H9 (cell line): Measurements from ENCODE around the gene CNTD1. TPM values are rescaled to one million over a fixed set of nuclear protein-coding genes. Genes with fewer than 3 reads are reported as not detected.

Experiments used
- DNase-seq: peaks from one replicate; pipeline ENCODE4 v3.0.0-alpha.2; 2017
- H2AFZ ChIP-seq: one replicate; pipeline ENCODE4 v1.6.1; 2013; ENCODE audit warnings: mild to moderate bottlenecking, low read length, control low read depth, moderate library complexity
- H2AK5ac ChIP-seq: 2 replicates; pipeline ENCODE4 v1.6.1; 2013; ENCODE audit warnings: low read length, control low read depth, mixed read lengths; ENCODE audit not compliant: insufficient read length
- H2BK120ac ChIP-seq: one replicate; pipeline ENCODE4 v1.6.1; 2013; ENCODE audit warnings: low read depth, mild to moderate bottlenecking, low read length, control low read depth, inconsistent platforms; ENCODE audit not compliant: poor library complexity, severe bottlenecking
- H2BK12ac ChIP-seq: 2 replicates; pipeline ENCODE4 v1.6.1; 2013; ENCODE audit warnings: low read length, control low read depth, mixed read lengths, low read depth; ENCODE audit not compliant: insufficient read length
- H2BK15ac ChIP-seq: 2 replicates; pipeline ENCODE4 v1.6.1; 2013; ENCODE audit warnings: low read depth, low read length, control low read depth
- H2BK20ac ChIP-seq: one replicate; pipeline ENCODE4 v1.6.1; 2013; ENCODE audit warnings: low read depth, mild to moderate bottlenecking, low read length, control low read depth, inconsistent platforms; ENCODE audit not compliant: poor library complexity, severe bottlenecking
- H2BK5ac ChIP-seq: 2 replicates; pipeline ENCODE4 v1.6.1; 2013; ENCODE audit warnings: low read length, control low read depth, mixed read lengths; ENCODE audit not compliant: insufficient read length
- H3K14ac ChIP-seq: 2 replicates; pipeline ENCODE4 v1.6.1; 2013; ENCODE audit warnings: low read length, control low read depth; ENCODE audit not compliant: insufficient read depth
- H3K18ac ChIP-seq: 2 replicates; pipeline ENCODE4 v1.6.1; 2013; ENCODE audit warnings: low read depth, mild to moderate bottlenecking, mixed read lengths, low read length, control low read depth; ENCODE audit not compliant: insufficient read length
- H3K23ac ChIP-seq: 2 replicates; pipeline ENCODE4 v1.6.1; 2013; ENCODE audit warnings: low read length, control low read depth, mixed read lengths, low read depth; ENCODE audit not compliant: insufficient read length
- H3K23me2 ChIP-seq: 2 replicates; pipeline ENCODE4 v1.6.1; 2013; ENCODE audit warnings: low read depth, mild to moderate bottlenecking, mixed read lengths, low read length, control low read depth; ENCODE audit not compliant: insufficient read length, poor library complexity, severe bottlenecking
- H3K27ac ChIP-seq: 2 replicates; pipeline ENCODE4 v1.5.1; 2013; ENCODE audit warnings: low read length, control low read depth, mixed read lengths, low read depth; ENCODE audit not compliant: insufficient read length
- H3K27me3 ChIP-seq: 2 replicates; pipeline ENCODE4 v1.6.1; 2013; ENCODE audit warnings: low read length, control low read depth, inconsistent platforms; ENCODE audit not compliant: insufficient read depth
- H3K4ac ChIP-seq: 2 replicates; pipeline ENCODE4 v1.6.1; 2013; ENCODE audit warnings: low read depth, mild to moderate bottlenecking, control low read depth, inconsistent platforms, low read length, moderate library complexity
- H3K4me1 ChIP-seq: 2 replicates; pipeline ENCODE4 v1.6.1; 2013; ENCODE audit warnings: low read length, control low read depth, inconsistent platforms; ENCODE audit not compliant: insufficient read depth
- H3K4me2 ChIP-seq: 2 replicates; pipeline ENCODE4 v1.6.1; 2013; ENCODE audit warnings: low read length, control low read depth, mixed read lengths; ENCODE audit not compliant: insufficient read length, insufficient read depth
- H3K56ac ChIP-seq: 2 replicates; pipeline ENCODE4 v1.6.1; 2013; ENCODE audit warnings: low read depth, mild to moderate bottlenecking, mixed read lengths, low read length, control low read depth; ENCODE audit not compliant: insufficient read length
- H3K79me1 ChIP-seq: 2 replicates; pipeline ENCODE4 v1.6.1; 2013; ENCODE audit warnings: low read depth, mild to moderate bottlenecking, moderate library complexity, low read length, control low read depth, inconsistent platforms; ENCODE audit not compliant: insufficient read depth, poor library complexity, severe bottlenecking
- H3K79me2 ChIP-seq: 2 replicates; pipeline ENCODE4 v1.6.1; 2013; ENCODE audit warnings: low read length, control low read depth, inconsistent platforms; ENCODE audit not compliant: insufficient read depth
- H3K9ac ChIP-seq: 2 replicates; pipeline ENCODE4 v1.6.1; 2013; ENCODE audit warnings: low read length, control low read depth, mixed read lengths; ENCODE audit not compliant: insufficient read length; ENCODE audit errors: extremely low read depth
- H3K9me3 ChIP-seq: one replicate; pipeline ENCODE4 v1.6.1; 2013; ENCODE audit warnings: low read depth, low read length, inconsistent platforms; ENCODE audit not compliant: control insufficient read depth
- H3T11ph ChIP-seq: one replicate; pipeline ENCODE4 v1.6.1; 2013; ENCODE audit warnings: mild to moderate bottlenecking, low read length, control low read depth, inconsistent platforms
- H4K20me1 ChIP-seq: one replicate; pipeline ENCODE4 v1.6.1; 2013; ENCODE audit not compliant: control insufficient read depth, insufficient read length, insufficient read depth
- H4K5ac ChIP-seq: 2 replicates; pipeline ENCODE4 v1.6.1; 2013; ENCODE audit warnings: low read depth, mild to moderate bottlenecking, mixed read lengths, low read length, control low read depth; ENCODE audit not compliant: insufficient read length
- H4K8ac ChIP-seq: replicated peaks from 2 replicates; pipeline ENCODE4 v1.6.1; 2013; ENCODE audit warnings: low read length, control low read depth, mixed read lengths, low read depth; ENCODE audit not compliant: insufficient read length
- H4K91ac ChIP-seq: 2 replicates; pipeline ENCODE4 v1.6.1; 2013; ENCODE audit warnings: low read depth, mild to moderate bottlenecking, moderate library complexity, mixed read lengths, low read length, control low read depth; ENCODE audit not compliant: insufficient read length
- H3K27ac Mint-ChIP-seq, 3 experiments: 2 replicates in 2 of 3; 3 replicates in 1 of 3; pipeline ENCODE4 v1.8.0; 2020 to 2021; ENCODE audit warnings: mixed read lengths in 3 of 3, mild to moderate bottlenecking in 1 of 3, moderate library complexity in 1 of 3
- H3K27me3 Mint-ChIP-seq: 2 replicates; pipeline ENCODE4 v1.8.0; 2021; ENCODE audit warnings: low read depth, mild to moderate bottlenecking, moderate library complexity, mixed read lengths
- H3K36me3 Mint-ChIP-seq, 3 experiments: 2 replicates in 2 of 3; 3 replicates in 1 of 3; pipeline ENCODE4 v1.8.0; 2020 to 2021; ENCODE audit warnings: low read depth in 3 of 3, mixed read lengths in 3 of 3; ENCODE audit not compliant: insufficient read depth in 1 of 3
- H3K4me1 Mint-ChIP-seq, 2 experiments: 2 replicates each; pipeline ENCODE4 v1.8.0; 2020; ENCODE audit warnings: mixed read lengths in 2 of 2
- H3K4me3 Mint-ChIP-seq, 2 experiments: 2 replicates in 1 of 2; 3 replicates in 1 of 2; pipeline ENCODE4 v1.8.0; 2020 to 2021; ENCODE audit warnings: mild to moderate bottlenecking in 2 of 2, mixed read lengths in 2 of 2, moderate library complexity in 1 of 2
- H3K9me3 Mint-ChIP-seq, 2 experiments: 2 replicates in 1 of 2; 3 replicates in 1 of 2; pipeline ENCODE4 v1.8.0; 2020; ENCODE audit warnings: mild to moderate bottlenecking in 2 of 2, mixed read lengths in 2 of 2, moderate library complexity in 1 of 2
- CTCF ChIP-seq: fragments of 200-600 bp; sonication (generic); conservative IDR thresholded peaks from 3 replicates; pipeline ENCODE4 v1.8.0; 2021; ENCODE audit warnings: antibody characterized with exemption, mild to moderate bottlenecking
- WGBS: extraction: QIAGEN DNeasy Blood & Tissue Kit; methylation state at CpG from one replicate; pipeline ENCODE4 v1.1.7; 2013; ENCODE audit warnings: missing lambda C conversion rate, low lambda C conversion rate, mixed read lengths; ENCODE audit not compliant: insufficient read length; ENCODE audit errors: extremely low coverage; 5-methylcytosine and 5-hydroxymethylcytosine counted together
- total RNA-seq: library from RNA; stranded (reverse); gene quantifications from 2 replicates; pipeline ENCODE4 v1.2.1, GENCODE V29; 2021

Gene CNTD1
- total RNA-seq, 1 experiment from 2014 or later: not detected

GRCh38 chr17:42827472-42827871, 28.8 kb downstream of the CNTD1 start:
- Histone ChIP-seq H2AFZ (no peak overlapping the region), H4K5ac (no peak overlapping the region), H3K9me3 (no peaks in the 10 kb centered on the region), H3K23me2 (peaks cover 6% of the 10 kb centered on the region), H4K91ac (no peak overlapping the region), H2BK5ac (no peak overlapping the region), H3K27me3 (no peaks in the 10 kb centered on the region), H3K23ac (no peak overlapping the region), H2AK5ac (no peak overlapping the region), H2BK15ac (no peak overlapping the region), H3K79me1 (no peaks in the 10 kb centered on the region), H3K4ac (no peak overlapping the region), H3T11ph (no peak overlapping the region), H3K4me2 (no peak overlapping the region), H2BK12ac (no peak overlapping the region), H3K9ac (no peak overlapping the region), H3K27ac (no peak overlapping the region), H3K4me1 (no peaks in the 10 kb centered on the region), H3K56ac (no peak overlapping the region), H3K18ac (no peak overlapping the region), H3K79me2 (peaks cover 3% of the 10 kb centered on the region; the same call in 1 of the 2 replicates), H4K8ac (no peak overlapping the region), H4K20me1 (no peaks in the 10 kb centered on the region), H2BK20ac (no peak overlapping the region), H3K14ac (no peak overlapping the region), H2BK120ac (no peak overlapping the region)
- no peak for DNase-seq
- Mint-ChIP-seq H3K4me3 (no peak overlapping the region), H3K27ac (no peak overlapping the region), H3K27me3 (peaks cover 20% of the 10 kb centered on the region), H3K36me3 (peaks cover 0 to 2% (median 0%) of the 10 kb centered on the region in 3 experiments; a peak in 1 of 7 replicates), H3K9me3 (no peaks in the 10 kb centered on the region; a peak in 1 of 5 replicates), H3K4me1 (peaks cover 11 to 13% of the 10 kb centered on the region in 2 experiments)
- TF ChIP-seq CTCF: no peak
- no CpG with 5 or more reads among the region's 1 CpG for WGBS
